Stimulated activated naive CD8-positive, alpha-beta T cell treated with anti-CD3 and anti-CD28 coated beads, Interleukin-15, Interleukin-2, amounts not matched to agents 100 ng/mL and 50 ng/mL, for 24 hours (primary cell): ENCODE measurements around the gene ERI3.

ENCODE experiments used
- H3K27ac Mint-ChIP-seq: one replicate; pipeline ENCODE4 v1.8.0; 2021; ENCODE audit warnings: mild to moderate bottlenecking, mixed read lengths
- H3K27me3 Mint-ChIP-seq: one replicate; pipeline ENCODE4 v1.8.0; 2021; ENCODE audit warnings: mixed read lengths
- H3K36me3 Mint-ChIP-seq: one replicate; pipeline ENCODE4 v1.8.0; 2021; ENCODE audit warnings: low read depth, mixed read lengths
- H3K4me1 Mint-ChIP-seq: one replicate; pipeline ENCODE4 v1.8.0; 2021; ENCODE audit warnings: low read depth, mixed read lengths
- H3K4me3 Mint-ChIP-seq: one replicate; pipeline ENCODE4 v1.8.0; 2021; ENCODE audit warnings: mild to moderate bottlenecking, mixed read lengths
- H3K9me3 Mint-ChIP-seq: one replicate; pipeline ENCODE4 v1.8.0; 2021; ENCODE audit warnings: mixed read lengths

The ERI3 gene

GRCh38 chr1:44359234-44359935, 4.3 kb upstream of the ERI3 start:
- Mint-ChIP-seq H3K36me3 (no peaks in the 10 kb centered on the region), H3K27ac (no peak overlapping the region), H3K4me3 (no peak overlapping the region), H3K9me3 (no peaks in the 10 kb centered on the region), H3K27me3 (no peaks in the 10 kb centered on the region), H3K4me1 (peaks cover 11% of the 10 kb centered on the region)

GRCh38 chr1:44357710-44358109, 2.7 kb upstream of the ERI3 start:
- Mint-ChIP-seq H3K9me3 (no peaks in the 10 kb centered on the region), H3K4me3 (no peak overlapping the region), H3K4me1 (peaks cover 28% of the 10 kb centered on the region), H3K27me3 (no peaks in the 10 kb centered on the region), H3K27ac (no peak overlapping the region), H3K36me3 (peaks cover 2% of the 10 kb centered on the region)

GRCh38 chr1:44355582-44356305, 687 bp upstream of the ERI3 start:
- peaks cover 8% of the 10 kb centered on the region for H3K36me3 Mint-ChIP-seq
- no peaks in the 10 kb centered on the region for H3K9me3 Mint-ChIP-seq
- peaks cover 30% of the 10 kb centered on the region for H3K4me1 Mint-ChIP-seq
- no peaks in the 10 kb centered on the region for H3K27me3 Mint-ChIP-seq
- peak overlapping the region; percentile 77 for H3K27ac Mint-ChIP-seq
- H3K4me3 Mint-ChIP-seq, result peak overlapping the region; percentile 94

GRCh38 chr1:44354268-44354839, 703 bp downstream of the ERI3 start:
- peaks cover 30% of the 10 kb centered on the region for H3K4me1 Mint-ChIP-seq
- H3K36me3 Mint-ChIP-seq, result peaks cover 11% of the 10 kb centered on the region
- no peaks in the 10 kb centered on the region for H3K9me3 Mint-ChIP-seq
- H3K27me3 Mint-ChIP-seq, result no peaks in the 10 kb centered on the region
- peak overlapping the region; percentile 94 for H3K4me3 Mint-ChIP-seq
- peak overlapping the region; percentile 83 for H3K27ac Mint-ChIP-seq

GRCh38 chr1:44353604-44354003, 1.5 kb downstream of the ERI3 start:
- peaks cover 11% of the 10 kb centered on the region for H3K36me3 Mint-ChIP-seq
- H3K4me3 Mint-ChIP-seq, result peak overlapping the region; percentile 94
- no peaks in the 10 kb centered on the region for H3K9me3 Mint-ChIP-seq
- H3K4me1 Mint-ChIP-seq, result peaks cover 33% of the 10 kb centered on the region
- H3K27ac Mint-ChIP-seq, result no peak overlapping the region
- H3K27me3 Mint-ChIP-seq, result no peaks in the 10 kb centered on the region

- H3K4me3 Mint-ChIP-seq, result no peak overlapping the region
- H3K36me3 Mint-ChIP-seq, result peaks cover 11% of the 10 kb centered on the region
- no peak overlapping the region for H3K27ac Mint-ChIP-seq
- H3K27me3 Mint-ChIP-seq, result no peaks in the 10 kb centered on the region
- peaks cover 34% of the 10 kb centered on the region for H3K4me1 Mint-ChIP-seq
- H3K9me3 Mint-ChIP-seq, result no peaks in the 10 kb centered on the region
These were observed 3.8 kb downstream of the ERI3 start for GRCh38 chr1:44351289-44351688.

- H3K4me3 Mint-ChIP-seq, result no peak overlapping the region
- no peak overlapping the region for H3K27ac Mint-ChIP-seq
- no peaks in the 10 kb centered on the region for H3K27me3 Mint-ChIP-seq
- H3K36me3 Mint-ChIP-seq, result peaks cover 11% of the 10 kb centered on the region
- H3K4me1 Mint-ChIP-seq, result peaks cover 10% of the 10 kb centered on the region
- H3K9me3 Mint-ChIP-seq, result no peaks in the 10 kb centered on the region
These were observed 7.0 kb downstream of the ERI3 start for GRCh38 chr1:44348061-44348485.

- Mint-ChIP-seq H3K4me3 (no peak overlapping the region), H3K27ac (no peak overlapping the region), H3K27me3 (no peaks in the 10 kb centered on the region), H3K9me3 (no peaks in the 10 kb centered on the region), H3K4me1 (peaks cover 4% of the 10 kb centered on the region), H3K36me3 (peaks cover 6% of the 10 kb centered on the region)
These were observed 7.8 kb downstream of the ERI3 start for GRCh38 chr1:44347280-44347679.

GRCh38 chr1:44346878-44347277, 8.2 kb downstream of the ERI3 start:
- Mint-ChIP-seq H3K27me3 (no peaks in the 10 kb centered on the region), H3K4me3 (no peak overlapping the region), H3K4me1 (peaks cover 4% of the 10 kb centered on the region), H3K27ac (no peak overlapping the region), H3K9me3 (no peaks in the 10 kb centered on the region), H3K36me3 (peaks cover 6% of the 10 kb centered on the region)

- H3K36me3 Mint-ChIP-seq, result peaks cover 6% of the 10 kb centered on the region
- H3K27me3 Mint-ChIP-seq, result no peaks in the 10 kb centered on the region
- H3K4me1 Mint-ChIP-seq, result peaks cover 4% of the 10 kb centered on the region
- no peak overlapping the region for H3K4me3 Mint-ChIP-seq
- no peak overlapping the region for H3K27ac Mint-ChIP-seq
- H3K9me3 Mint-ChIP-seq, result no peaks in the 10 kb centered on the region
These were observed 8.9 kb downstream of the ERI3 start for GRCh38 chr1:44346184-44346583.

GRCh38 chr1:44345187-44345775, 9.8 kb downstream of the ERI3 start:
- Mint-ChIP-seq H3K4me3 (no peak overlapping the region), H3K27me3 (no peaks in the 10 kb centered on the region), H3K4me1 (peaks cover 4% of the 10 kb centered on the region), H3K9me3 (no peaks in the 10 kb centered on the region), H3K36me3 (no peaks in the 10 kb centered on the region), H3K27ac (no peak overlapping the region)

GRCh38 chr1:44339731-44340130, 15.3 kb downstream of the ERI3 start:
- Mint-ChIP-seq H3K9me3 (no peaks in the 10 kb centered on the region), H3K4me3 (no peak overlapping the region), H3K36me3 (peaks cover 39% of the 10 kb centered on the region), H3K27me3 (no peaks in the 10 kb centered on the region), H3K4me1 (no peaks in the 10 kb centered on the region), H3K27ac (no peak overlapping the region)

GRCh38 chr1:44338136-44338535, 16.9 kb downstream of the ERI3 start:
- Mint-ChIP-seq H3K4me3 (no peak overlapping the region), H3K9me3 (no peaks in the 10 kb centered on the region), H3K27ac (no peak overlapping the region), H3K27me3 (no peaks in the 10 kb centered on the region), H3K4me1 (no peaks in the 10 kb centered on the region), H3K36me3 (peaks cover 46% of the 10 kb centered on the region)

GRCh38 chr1:44336668-44337067, 18.4 kb downstream of the ERI3 start:
- Mint-ChIP-seq H3K27ac (no peak overlapping the region), H3K9me3 (no peaks in the 10 kb centered on the region), H3K4me1 (no peaks in the 10 kb centered on the region), H3K4me3 (no peak overlapping the region), H3K36me3 (peaks cover 55% of the 10 kb centered on the region), H3K27me3 (no peaks in the 10 kb centered on the region)

- H3K27ac Mint-ChIP-seq, result no peak overlapping the region
- H3K4me3 Mint-ChIP-seq, result no peak overlapping the region
- H3K36me3 Mint-ChIP-seq, result peaks cover 59% of the 10 kb centered on the region
- no peaks in the 10 kb centered on the region for H3K9me3 Mint-ChIP-seq
- no peaks in the 10 kb centered on the region for H3K4me1 Mint-ChIP-seq
- H3K27me3 Mint-ChIP-seq, result no peaks in the 10 kb centered on the region
These were observed 20.1 kb downstream of the ERI3 start for GRCh38 chr1:44334968-44335367.
